Psoas muscle (tissue), 8 donors: Measurements from ENCODE around the gene FMO2. TPM values are rescaled to one million over a fixed set of nuclear protein-coding genes. Genes with fewer than 3 reads are reported as not detected.

Experiments used
- ATAC-seq, 4 donors: fragments of 200-7000 bp; cut with Tn5 transposase; one replicate each; pipeline ENCODE4 v1.9.1; 2020; ENCODE audit warnings: moderate library complexity in 3 of 4, mild to moderate bottlenecking in 2 of 4
- DNase-seq, 2 donors: peaks; one replicate each; pipeline ENCODE4 v3.0.0-alpha.2; 2020
- H3K27ac ChIP-seq: fragments of 200-600 bp; one replicate; pipeline ENCODE4 v1.8.0; 2022
- H3K27me3 ChIP-seq, 3 donors: fragments of 200-600 bp in 1 of 3; one replicate each; pipeline versions ENCODE4 v1.6.1 to v1.8.0; 2013 to 2022; ENCODE audit warnings: low read length in 2 of 3, mild to moderate bottlenecking in 2 of 3, moderate library complexity in 1 of 3; ENCODE audit not compliant: insufficient read depth in 3 of 3
- H3K36me3 ChIP-seq, 2 donors: fragments of 200-600 bp in 1 of 2; one replicate each; pipeline versions ENCODE4 v1.6.1 to v1.8.0; 2013 to 2022; ENCODE audit warnings: low read depth in 1 of 2, mild to moderate bottlenecking in 1 of 2, moderate library complexity in 1 of 2; ENCODE audit not compliant: insufficient read depth in 1 of 2
- H3K4me1 ChIP-seq: fragments of 200-600 bp; one replicate; pipeline ENCODE4 v1.8.0; 2022
- H3K4me3 ChIP-seq: fragments of 200-600 bp; one replicate; pipeline ENCODE4 v1.8.0; 2022; ENCODE audit warnings: mild to moderate bottlenecking
- H3K9me3 ChIP-seq: fragments of 200-600 bp; one replicate; pipeline ENCODE4 v1.8.0; 2022
- WGBS, 3 donors: extraction: QIAGEN DNeasy Blood & Tissue Kit; methylation state at CpG; one replicate each; pipeline versions ENCODE4 v1.1.6 to v1.1.7; 2013; 5-methylcytosine and 5-hydroxymethylcytosine counted together
- intact Hi-C, 2 donors: fragments of 100-400 bp; cut with DNase I; formaldehyde crosslinking; loops; one replicate each; pipeline versions ENCODE4 v1.11.0 to v1.14.2; 2022
- polyA plus RNA-seq, 3 donors: library from polyadenylated mRNA; stranded (reverse); fragments of 200-250 nt; gene quantifications; one replicate each; pipeline ENCODE4 v1.2.3, GENCODE V29; 2013
- total RNA-seq, 4 donors: library from RNA; stranded (reverse); fragmentation: NEBNext Ultra II Directional in 2 of 4; extraction: Animal tissue kit (Norgen Biotek cat#: 25700) in 2 of 4; gene quantifications; one replicate each; pipeline versions ENCODE4 v1.2.1 to v1.2.4, GENCODE V29; 2021 to 2023
- TF ChIP-seq, protein P1 (sequence below): fragments of 200-600 bp; IDR thresholded peaks from one replicate; pipeline ENCODE4 v1.8.0; 2022; ENCODE audit warnings: antibody characterized with exemption
- donor health status: healthy with polysubstance abuse.
- donor health status: DM: no; HTN: no; CAD: no; lungs with moderate emphysema.
- donor health status: Bipolar disorder and iron deficiency.
- donor health status: healthy.
- donor health status: DM: yes; HTN: yes; CAD: no.
- donor health status: DM: no; HTN: no; CAD: no.
- donor health status: DM: no; HTN: no; CAD: no.
- donor health status: DM: yes; HTN: yes; CAD: no.

FMO2 gene
- total and polyA plus RNA-seq, 7 donors = 6.9 to 54.1 (median 17.1) TPM

DNA sequence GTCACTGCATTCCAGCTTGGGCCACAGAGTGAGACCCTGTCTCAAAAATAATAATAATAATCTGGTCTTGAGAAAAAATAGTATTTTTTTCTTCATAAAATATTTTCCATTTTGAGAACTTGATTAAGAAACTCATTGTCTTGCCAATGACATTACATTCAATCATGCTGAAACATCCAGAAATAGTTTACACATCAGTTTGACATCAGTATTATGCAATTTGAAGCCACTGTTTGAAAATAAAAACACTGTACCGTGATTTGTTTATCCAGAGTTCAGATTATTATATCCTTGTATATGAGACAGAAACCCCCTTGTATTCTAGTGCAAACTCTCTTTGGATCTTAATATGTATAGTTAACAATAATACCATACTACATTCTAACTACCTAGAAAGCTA lies 6.9 kb downstream of the FMO2 start:
- Histone ChIP-seq H3K9me3 (no peaks in the 10 kb centered on the region), H3K27ac (no peak overlapping the region), H3K4me1 (no peaks in the 10 kb centered on the region), H3K27me3 (no peaks in the 10 kb centered on the region), H3K4me3 (no peak overlapping the region), H3K36me3 (peaks cover 3 to 6% of the 10 kb centered on the region in 2 donors)
- TF ChIP-seq, protein P1, sequence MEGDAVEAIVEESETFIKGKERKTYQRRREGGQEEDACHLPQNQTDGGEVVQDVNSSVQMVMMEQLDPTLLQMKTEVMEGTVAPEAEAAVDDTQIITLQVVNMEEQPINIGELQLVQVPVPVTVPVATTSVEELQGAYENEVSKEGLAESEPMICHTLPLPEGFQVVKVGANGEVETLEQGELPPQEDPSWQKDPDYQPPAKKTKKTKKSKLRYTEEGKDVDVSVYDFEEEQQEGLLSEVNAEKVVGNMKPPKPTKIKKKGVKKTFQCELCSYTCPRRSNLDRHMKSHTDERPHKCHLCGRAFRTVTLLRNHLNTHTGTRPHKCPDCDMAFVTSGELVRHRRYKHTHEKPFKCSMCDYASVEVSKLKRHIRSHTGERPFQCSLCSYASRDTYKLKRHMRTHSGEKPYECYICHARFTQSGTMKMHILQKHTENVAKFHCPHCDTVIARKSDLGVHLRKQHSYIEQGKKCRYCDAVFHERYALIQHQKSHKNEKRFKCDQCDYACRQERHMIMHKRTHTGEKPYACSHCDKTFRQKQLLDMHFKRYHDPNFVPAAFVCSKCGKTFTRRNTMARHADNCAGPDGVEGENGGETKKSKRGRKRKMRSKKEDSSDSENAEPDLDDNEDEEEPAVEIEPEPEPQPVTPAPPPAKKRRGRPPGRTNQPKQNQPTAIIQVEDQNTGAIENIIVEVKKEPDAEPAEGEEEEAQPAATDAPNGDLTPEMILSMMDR = no peak
- ATAC-seq (no peak), DNase-seq (no peak)
- intact Hi-C loops = no loop called here
- 31 to 58% (median 41%) methylated on average over 1 of the region's 1 CpG for WGBS, 3 donors

- WGBS, 3 donors = 55 to 69% (median 67%) methylated on average over 3 of the region's 3 CpGs
- TF ChIP-seq, protein P1 = no peak
- intact Hi-C loops = no loop called here
- H3K27ac ChIP-seq = no peak overlapping the region
- H3K4me3 ChIP-seq = no peak overlapping the region
- no peaks in the 10 kb centered on the region for H3K4me1 ChIP-seq
- no peaks in the 10 kb centered on the region for H3K27me3 ChIP-seq
- no peak for DNase-seq
- no peak for ATAC-seq
- H3K9me3 ChIP-seq = no peaks in the 10 kb centered on the region
- H3K36me3 ChIP-seq = peaks cover 7 to 26% of the 10 kb centered on the region in 2 donors
These were observed 10.7 kb downstream of the FMO2 start for GRCh38 chr1:171195767-171196166.

GRCh38 chr1:171196351-171196750 lies 11.3 kb downstream of the FMO2 start:
- H3K9me3 ChIP-seq = no peaks in the 10 kb centered on the region
- H3K27ac ChIP-seq = no peak overlapping the region
- no peak for ATAC-seq
- WGBS, 3 donors = 91 to 97% (median 92%) methylated on average over 3 of the region's 3 CpGs
- peaks cover 7 to 26% of the 10 kb centered on the region in 2 donors for H3K36me3 ChIP-seq
- no peaks in the 10 kb centered on the region for H3K27me3 ChIP-seq
- TF ChIP-seq, protein P1 = no peak
- no peak overlapping the region for H3K4me3 ChIP-seq
- intact Hi-C loops = no loop called here
- no peaks in the 10 kb centered on the region for H3K4me1 ChIP-seq
- DNase-seq = no peak

DNA sequence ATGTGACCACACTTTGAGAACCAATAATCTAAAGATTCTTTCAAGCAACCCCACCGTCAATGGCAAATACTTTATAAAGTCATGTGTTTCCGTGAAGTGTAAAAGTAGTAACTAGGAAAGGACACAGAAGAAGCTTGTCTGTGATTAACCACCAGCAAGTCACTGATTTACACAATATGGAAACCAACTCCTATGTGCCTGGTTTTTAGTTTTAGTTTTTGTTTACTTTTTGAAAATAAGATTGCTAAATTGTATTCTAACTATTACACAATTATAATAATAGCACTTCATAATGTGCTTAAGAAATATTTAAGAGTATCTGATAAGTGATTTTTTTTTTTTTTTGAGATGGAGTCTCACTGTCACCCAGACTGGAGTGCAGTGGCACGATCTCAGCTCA lies 13.0 kb downstream of the FMO2 start:
- TF ChIP-seq, protein P1 = no peak
- intact Hi-C loops = no loop called here
- H3K27ac ChIP-seq = no peak overlapping the region
- DNase-seq (no peak), ATAC-seq (no peak)
- WGBS, 3 donors = 88 to 95% (median 92%) methylated on average over 3 of the region's 3 CpGs
- peaks cover 7 to 30% of the 10 kb centered on the region in 2 donors for H3K36me3 ChIP-seq
- H3K27me3 ChIP-seq = no peaks in the 10 kb centered on the region
- H3K4me3 ChIP-seq = no peak overlapping the region
- H3K9me3 ChIP-seq = no peaks in the 10 kb centered on the region
- no peaks in the 10 kb centered on the region for H3K4me1 ChIP-seq

DNA sequence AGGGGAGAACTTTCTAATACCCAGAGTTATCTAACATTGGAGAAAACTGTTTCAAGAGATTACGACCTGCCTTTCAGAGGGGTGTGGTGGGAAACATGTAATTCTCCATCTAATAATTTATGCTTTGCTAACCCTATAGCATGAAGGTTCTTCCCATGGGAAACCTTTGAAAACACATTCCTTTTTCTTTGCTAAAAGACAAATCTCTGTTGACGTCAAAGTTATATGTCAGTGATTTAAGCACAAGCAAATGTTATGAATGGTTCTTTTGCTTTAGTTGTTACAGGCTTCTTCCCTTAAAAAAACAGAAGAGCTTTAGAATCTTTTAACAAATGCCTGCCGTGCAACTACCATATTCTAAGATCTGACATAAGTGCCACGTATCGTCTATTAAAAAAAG lies 19.2 kb downstream of the FMO2 start:
- H3K4me3 ChIP-seq = no peak overlapping the region
- H3K9me3 ChIP-seq = no peaks in the 10 kb centered on the region
- no peak overlapping the region for H3K27ac ChIP-seq
- 80 to 84% (median 81%) methylated on average over 5 of the region's 5 CpGs for WGBS, 3 donors
- peaks cover 0 to 37% of the 10 kb centered on the region in 2 donors for H3K36me3 ChIP-seq
- intact Hi-C loops = no loop called here
- H3K27me3 ChIP-seq = no peaks in the 10 kb centered on the region
- ATAC-seq = no peak
- TF ChIP-seq, protein P1 = no peak
- no peaks in the 10 kb centered on the region for H3K4me1 ChIP-seq
- no peak for DNase-seq
